Measurements from ENCODE around the gene MLLT3.

Gene MLLT3

DNA sequence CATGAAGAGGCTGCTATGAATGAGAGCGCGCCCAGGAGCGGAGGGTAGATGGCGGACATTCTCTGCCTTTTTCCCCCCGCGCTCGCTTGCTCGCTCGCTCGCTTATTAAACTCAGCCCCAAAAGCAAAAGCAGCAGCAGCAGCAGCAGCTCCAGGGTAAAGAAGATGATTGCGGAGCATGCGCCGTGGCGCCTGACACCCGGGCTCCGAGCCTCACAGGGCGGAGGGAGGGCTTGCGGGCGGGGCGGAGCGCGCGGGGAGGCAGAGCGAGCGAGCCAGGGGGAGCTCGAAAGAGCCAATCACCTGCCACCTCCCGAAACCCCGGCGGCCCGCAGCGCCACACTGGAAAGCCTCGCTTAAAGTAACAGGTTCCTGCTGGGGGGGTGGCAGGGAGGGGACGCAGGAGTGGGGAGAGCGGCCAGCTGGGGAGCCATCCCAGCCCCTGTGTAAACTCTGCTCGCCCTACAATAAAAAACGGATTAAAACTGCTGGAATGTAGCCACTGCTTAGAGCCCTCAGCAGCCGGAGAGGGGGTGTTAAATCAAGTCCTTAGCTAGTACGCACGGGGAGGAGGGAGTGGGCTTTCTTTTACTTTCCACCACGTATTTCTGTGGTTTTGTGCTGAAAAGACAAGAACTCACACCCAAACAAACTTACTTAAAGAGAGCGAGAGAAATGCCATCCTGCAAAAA is at the start of gene MLLT3:
MLLT3 (minus strand) TSS at position 170 of the 691 bp plus-strand sequence.
- Histone ChIP-seq H3K4me3 (ENCODE audit: low read length) (peak within 1 kb of the TSS; percentile 98), H3K4me2 (ENCODE audit: low read length) (peak within 1 kb of the TSS; percentile 92), H4K20me1 (ENCODE audit: insufficient read depth, low read length) (no peaks in the 10 kb centered on the region), H3K79me2 (ENCODE audit: low read length) (no peaks in the 10 kb centered on the region), H3K36me3 (replicated peaks; ENCODE audit: low read depth, low read length) (no peaks in the 10 kb centered on the region), H3K27me3 (ENCODE audit: low read depth, low read length) (0 out of 2 replicates have a peak, but pooled peaks cover 4% of the 10 kb centered on the region), H2AFZ (ENCODE audit: low read depth, low read length) (peak within 1 kb of the TSS; percentile 98), H3K27ac (ENCODE audit: low read length) (peak within 1 kb of the TSS; percentile 51), H3K9ac (ENCODE audit: low read length) (peak within 1 kb of the TSS; percentile 79), H3K4me1 (ENCODE audit: low read length) (peaks cover 10% of the 10 kb centered on the region), H3K9me3 (ENCODE audit: insufficient read depth, low read length) (no peaks in the 10 kb centered on the region)
- TF ChIP-seq EZH2phosphoT487 (IDR thresholded peaks at IDR 0.05; ENCODE audit: low read depth): no peak
- TF ChIP-seq, protein P1, sequence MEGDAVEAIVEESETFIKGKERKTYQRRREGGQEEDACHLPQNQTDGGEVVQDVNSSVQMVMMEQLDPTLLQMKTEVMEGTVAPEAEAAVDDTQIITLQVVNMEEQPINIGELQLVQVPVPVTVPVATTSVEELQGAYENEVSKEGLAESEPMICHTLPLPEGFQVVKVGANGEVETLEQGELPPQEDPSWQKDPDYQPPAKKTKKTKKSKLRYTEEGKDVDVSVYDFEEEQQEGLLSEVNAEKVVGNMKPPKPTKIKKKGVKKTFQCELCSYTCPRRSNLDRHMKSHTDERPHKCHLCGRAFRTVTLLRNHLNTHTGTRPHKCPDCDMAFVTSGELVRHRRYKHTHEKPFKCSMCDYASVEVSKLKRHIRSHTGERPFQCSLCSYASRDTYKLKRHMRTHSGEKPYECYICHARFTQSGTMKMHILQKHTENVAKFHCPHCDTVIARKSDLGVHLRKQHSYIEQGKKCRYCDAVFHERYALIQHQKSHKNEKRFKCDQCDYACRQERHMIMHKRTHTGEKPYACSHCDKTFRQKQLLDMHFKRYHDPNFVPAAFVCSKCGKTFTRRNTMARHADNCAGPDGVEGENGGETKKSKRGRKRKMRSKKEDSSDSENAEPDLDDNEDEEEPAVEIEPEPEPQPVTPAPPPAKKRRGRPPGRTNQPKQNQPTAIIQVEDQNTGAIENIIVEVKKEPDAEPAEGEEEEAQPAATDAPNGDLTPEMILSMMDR (IDR thresholded peaks at IDR 0.05; ENCODE audit: low read depth, low read length): no peak

GRCh38 chr9:20671635-20672034 is 49.3 kb upstream of the MLLT3 start:
- no peaks in the 10 kb centered on the region for H3K4me1 ChIP-seq (ENCODE audit: low read length)

GRCh38 chr9:20670395-20670794 is 48.1 kb upstream of the MLLT3 start:
- H3K9ac ChIP-seq (ENCODE audit: low read length): no peak overlapping the region
- no peaks in the 10 kb centered on the region for H3K4me1 ChIP-seq (ENCODE audit: low read length)
- H4K20me1 ChIP-seq (ENCODE audit: insufficient read depth, low read length): no peaks in the 10 kb centered on the region
- H3K4me3 ChIP-seq (ENCODE audit: low read length): no peak overlapping the region
- no peaks in the 10 kb centered on the region for H3K27me3 ChIP-seq (ENCODE audit: low read depth, low read length)
- TF ChIP-seq, protein P1 (IDR thresholded peaks at IDR 0.05; ENCODE audit: low read depth, low read length): no peak
- TF ChIP-seq EZH2phosphoT487 (IDR thresholded peaks at IDR 0.05; ENCODE audit: low read depth): no peak
- no peaks in the 10 kb centered on the region for H3K36me3 ChIP-seq (replicated peaks; ENCODE audit: low read depth, low read length)
- H3K4me2 ChIP-seq (ENCODE audit: low read length): no peak overlapping the region
- no peak overlapping the region for H2AFZ ChIP-seq (ENCODE audit: low read depth, low read length)
- H3K79me2 ChIP-seq (ENCODE audit: low read length): no peaks in the 10 kb centered on the region
- H3K27ac ChIP-seq (ENCODE audit: low read length): no peak overlapping the region
- no peaks in the 10 kb centered on the region for H3K9me3 ChIP-seq (ENCODE audit: insufficient read depth, low read length)

More at GRCh38 chr9:20671635-20672034, 49.3 kb upstream of the MLLT3 start:
- Histone ChIP-seq H4K20me1 (ENCODE audit: insufficient read depth, low read length) (no peaks in the 10 kb centered on the region), H2AFZ (ENCODE audit: low read depth, low read length) (no peak overlapping the region), H3K4me2 (ENCODE audit: low read length) (no peak overlapping the region), H3K27me3 (ENCODE audit: low read depth, low read length) (no peaks in the 10 kb centered on the region), H3K36me3 (replicated peaks; ENCODE audit: low read depth, low read length) (no peaks in the 10 kb centered on the region), H3K79me2 (ENCODE audit: low read length) (no peaks in the 10 kb centered on the region), H3K4me3 (ENCODE audit: low read length) (no peak overlapping the region), H3K27ac (ENCODE audit: low read length) (no peak overlapping the region), H3K9ac (ENCODE audit: low read length) (no peak overlapping the region), H3K9me3 (ENCODE audit: insufficient read depth, low read length) (no peaks in the 10 kb centered on the region)
- TF ChIP-seq, protein P1 (IDR thresholded peaks at IDR 0.05; ENCODE audit: low read depth, low read length): no peak
- TF ChIP-seq EZH2phosphoT487 (IDR thresholded peaks at IDR 0.05; ENCODE audit: low read depth): no peak

- no peaks in the 10 kb centered on the region for H3K27me3 ChIP-seq (ENCODE audit: low read depth, low read length)
- H3K79me2 ChIP-seq (ENCODE audit: low read length): no peaks in the 10 kb centered on the region
- H3K9ac ChIP-seq (ENCODE audit: low read length): no peak overlapping the region
- no peak overlapping the region for H3K27ac ChIP-seq (ENCODE audit: low read length)
- H2AFZ ChIP-seq (ENCODE audit: low read depth, low read length): no peak overlapping the region
- no peaks in the 10 kb centered on the region for H3K4me1 ChIP-seq (ENCODE audit: low read length)
- H3K4me3 ChIP-seq (ENCODE audit: low read length): no peak overlapping the region
- no peaks in the 10 kb centered on the region for H4K20me1 ChIP-seq (ENCODE audit: insufficient read depth, low read length)
- no peak overlapping the region for H3K4me2 ChIP-seq (ENCODE audit: low read length)
- no peaks in the 10 kb centered on the region for H3K9me3 ChIP-seq (ENCODE audit: insufficient read depth, low read length)
- TF ChIP-seq, protein P1 (IDR thresholded peaks at IDR 0.05; ENCODE audit: low read depth, low read length): no peak
- no peak for TF ChIP-seq EZH2phosphoT487 (IDR thresholded peaks at IDR 0.05; ENCODE audit: low read depth)
- H3K36me3 ChIP-seq (replicated peaks; ENCODE audit: low read depth, low read length): no peaks in the 10 kb centered on the region
Measured at GRCh38 chr9:20664501-20664900, 42.2 kb upstream of the MLLT3 start.

All from OCI-LY3 (cell line).